Activated naive CD8-positive, alpha-beta T cell (primary cell): ENCODE data around the gene STK32B.

Source experiments
- H3K27ac Mint-ChIP-seq: one replicate; pipeline ENCODE4 v1.8.0; 2021; ENCODE audit warnings: mixed read lengths
- H3K27me3 Mint-ChIP-seq: one replicate; pipeline ENCODE4 v1.8.0; 2021; ENCODE audit warnings: mixed read lengths
- H3K36me3 Mint-ChIP-seq: one replicate; pipeline ENCODE4 v1.8.0; 2021; ENCODE audit warnings: mixed read lengths
- H3K4me1 Mint-ChIP-seq: one replicate; pipeline ENCODE4 v1.8.0; 2021; ENCODE audit warnings: low read depth, mixed read lengths
- H3K4me3 Mint-ChIP-seq: one replicate; pipeline ENCODE4 v1.8.0; 2021; ENCODE audit warnings: mild to moderate bottlenecking, mixed read lengths
- H3K9me3 Mint-ChIP-seq: one replicate; pipeline ENCODE4 v1.8.0; 2021; ENCODE audit warnings: low read depth, mixed read lengths

Gene STK32B

GRCh38 chr4:5462254-5462835, 411.1 kb downstream of the STK32B start:
- H3K4me3 Mint-ChIP-seq, result no peak overlapping the region
- no peak overlapping the region for H3K27ac Mint-ChIP-seq
- H3K4me1 Mint-ChIP-seq, result no peaks in the 10 kb centered on the region
- H3K9me3 Mint-ChIP-seq, result no peaks in the 10 kb centered on the region
- H3K27me3 Mint-ChIP-seq, result no peaks in the 10 kb centered on the region
- no peaks in the 10 kb centered on the region for H3K36me3 Mint-ChIP-seq

GRCh38 chr4:5462896-5463295, 411.6 kb downstream of the STK32B start:
- Mint-ChIP-seq H3K4me3 (no peak overlapping the region), H3K27ac (no peak overlapping the region), H3K27me3 (no peaks in the 10 kb centered on the region), H3K4me1 (no peaks in the 10 kb centered on the region), H3K36me3 (no peaks in the 10 kb centered on the region), H3K9me3 (no peaks in the 10 kb centered on the region)

GRCh38 chr4:5463361-5463760, 412.1 kb downstream of the STK32B start:
- Mint-ChIP-seq H3K9me3 (no peaks in the 10 kb centered on the region), H3K27me3 (no peaks in the 10 kb centered on the region), H3K4me3 (no peak overlapping the region), H3K4me1 (no peaks in the 10 kb centered on the region), H3K36me3 (no peaks in the 10 kb centered on the region), H3K27ac (no peak overlapping the region)

GRCh38 chr4:5463936-5464650, 412.8 kb downstream of the STK32B start:
- no peak overlapping the region for H3K27ac Mint-ChIP-seq
- no peak overlapping the region for H3K4me3 Mint-ChIP-seq
- no peaks in the 10 kb centered on the region for H3K4me1 Mint-ChIP-seq

GRCh38 chr4:5465529-5465928, 414.2 kb downstream of the STK32B start:
- Mint-ChIP-seq H3K36me3 (no peaks in the 10 kb centered on the region), H3K9me3 (no peaks in the 10 kb centered on the region), H3K27ac (no peak overlapping the region), H3K27me3 (no peaks in the 10 kb centered on the region), H3K4me3 (no peak overlapping the region), H3K4me1 (no peaks in the 10 kb centered on the region)

More at GRCh38 chr4:5463936-5464650, 412.8 kb downstream of the STK32B start:
- H3K9me3 Mint-ChIP-seq, result no peaks in the 10 kb centered on the region
- H3K36me3 Mint-ChIP-seq, result no peaks in the 10 kb centered on the region
- H3K27me3 Mint-ChIP-seq, result no peaks in the 10 kb centered on the region

GRCh38 chr4:5465956-5466355, 414.7 kb downstream of the STK32B start:
- no peaks in the 10 kb centered on the region for H3K36me3 Mint-ChIP-seq
- H3K9me3 Mint-ChIP-seq, result no peaks in the 10 kb centered on the region
- H3K27me3 Mint-ChIP-seq, result no peaks in the 10 kb centered on the region
- no peak overlapping the region for H3K4me3 Mint-ChIP-seq
- H3K4me1 Mint-ChIP-seq, result no peaks in the 10 kb centered on the region
- no peak overlapping the region for H3K27ac Mint-ChIP-seq

- Mint-ChIP-seq H3K36me3 (no peaks in the 10 kb centered on the region), H3K27ac (no peak overlapping the region), H3K27me3 (no peaks in the 10 kb centered on the region), H3K9me3 (no peaks in the 10 kb centered on the region), H3K4me3 (no peak overlapping the region), H3K4me1 (no peaks in the 10 kb centered on the region)
These were observed 415.8 kb downstream of the STK32B start for GRCh38 chr4:5467111-5467510.

GRCh38 chr4:5469151-5469775, 418.0 kb downstream of the STK32B start:
- Mint-ChIP-seq H3K4me3 (no peak overlapping the region), H3K27me3 (no peaks in the 10 kb centered on the region), H3K9me3 (no peaks in the 10 kb centered on the region), H3K36me3 (no peaks in the 10 kb centered on the region), H3K4me1 (no peaks in the 10 kb centered on the region), H3K27ac (no peak overlapping the region)

- no peaks in the 10 kb centered on the region for H3K9me3 Mint-ChIP-seq
- H3K27ac Mint-ChIP-seq, result no peak overlapping the region
- H3K4me3 Mint-ChIP-seq, result no peak overlapping the region
- H3K27me3 Mint-ChIP-seq, result no peaks in the 10 kb centered on the region
- no peaks in the 10 kb centered on the region for H3K4me1 Mint-ChIP-seq
- no peaks in the 10 kb centered on the region for H3K36me3 Mint-ChIP-seq
These were observed 418.6 kb downstream of the STK32B start for GRCh38 chr4:5469861-5470260.

GRCh38 chr4:5470318-5471198, 419.3 kb downstream of the STK32B start:
- Mint-ChIP-seq H3K27ac (no peak overlapping the region), H3K4me1 (no peaks in the 10 kb centered on the region), H3K36me3 (no peaks in the 10 kb centered on the region), H3K4me3 (no peak overlapping the region), H3K9me3 (no peaks in the 10 kb centered on the region), H3K27me3 (no peaks in the 10 kb centered on the region)

GRCh38 chr4:5471206-5471605, 419.9 kb downstream of the STK32B start:
- Mint-ChIP-seq H3K27ac (no peak overlapping the region), H3K4me1 (no peaks in the 10 kb centered on the region), H3K4me3 (no peak overlapping the region), H3K27me3 (no peaks in the 10 kb centered on the region), H3K36me3 (no peaks in the 10 kb centered on the region), H3K9me3 (no peaks in the 10 kb centered on the region)

GRCh38 chr4:5471691-5472090, 420.4 kb downstream of the STK32B start:
- H3K4me1 Mint-ChIP-seq, result no peaks in the 10 kb centered on the region
- no peaks in the 10 kb centered on the region for H3K27me3 Mint-ChIP-seq

GRCh38 chr4:5472160-5472591, 420.9 kb downstream of the STK32B start:
- Mint-ChIP-seq H3K36me3 (no peaks in the 10 kb centered on the region), H3K4me3 (no peak overlapping the region), H3K9me3 (no peaks in the 10 kb centered on the region), H3K27ac (no peak overlapping the region), H3K27me3 (no peaks in the 10 kb centered on the region), H3K4me1 (no peaks in the 10 kb centered on the region)

More at GRCh38 chr4:5471691-5472090, 420.4 kb downstream of the STK32B start:
- Mint-ChIP-seq H3K4me3 (no peak overlapping the region), H3K27ac (no peak overlapping the region), H3K36me3 (no peaks in the 10 kb centered on the region), H3K9me3 (no peaks in the 10 kb centered on the region)

- no peaks in the 10 kb centered on the region for H3K9me3 Mint-ChIP-seq
- H3K4me3 Mint-ChIP-seq, result no peak overlapping the region
- no peak overlapping the region for H3K27ac Mint-ChIP-seq
- H3K4me1 Mint-ChIP-seq, result no peaks in the 10 kb centered on the region
- H3K36me3 Mint-ChIP-seq, result no peaks in the 10 kb centered on the region
- H3K27me3 Mint-ChIP-seq, result no peaks in the 10 kb centered on the region
These were observed 421.8 kb downstream of the STK32B start for GRCh38 chr4:5473125-5473524.

GRCh38 chr4:5474756-5475155, 423.5 kb downstream of the STK32B start:
- Mint-ChIP-seq H3K4me3 (no peak overlapping the region), H3K4me1 (no peaks in the 10 kb centered on the region), H3K36me3 (no peaks in the 10 kb centered on the region), H3K27ac (no peak overlapping the region), H3K9me3 (no peaks in the 10 kb centered on the region), H3K27me3 (no peaks in the 10 kb centered on the region)
